ACC112 (cell line): ENCODE results near the gene TBXAS1.

Experiments used
- H2AFZ ChIP-seq: fragments of 200-600 bp; sonication (generic); one replicate; pipeline ENCODE4 v1.6.0; 2017; ENCODE audit warnings: antibody characterized with exemption, low read length; ENCODE audit not compliant: unreplicated experiment
- H3K27ac ChIP-seq: fragments of 200-600 bp; sonication (generic); 2 replicates; pipeline ENCODE4 v1.5.1; 2014; ENCODE audit warnings: low read depth, mild to moderate bottlenecking, antibody characterized with exemption, low read length, moderate library complexity
- H3K27me3 ChIP-seq: fragments of 200-600 bp; sonication (generic); 2 replicates; pipeline ENCODE4 v1.6.1; 2014; ENCODE audit warnings: mild to moderate bottlenecking, antibody characterized with exemption, low read length, moderate library complexity, mixed read lengths; ENCODE audit not compliant: insufficient read depth
- H3K36me3 ChIP-seq: fragments of 200-600 bp; sonication (generic); 2 replicates; pipeline ENCODE4 v1.6.1; 2016; ENCODE audit warnings: mild to moderate bottlenecking, antibody characterized with exemption, low read length, moderate library complexity, mixed read lengths; ENCODE audit not compliant: insufficient read depth
- H3K4me1 ChIP-seq: fragments of 200-600 bp; sonication (generic); one replicate; pipeline ENCODE4 v1.6.1; 2016; ENCODE audit warnings: low read length, mixed read lengths; ENCODE audit not compliant: insufficient read depth, unreplicated experiment, control insufficient read depth
- H3K4me3 ChIP-seq: fragments of 200-600 bp; sonication (generic); 2 replicates; pipeline ENCODE4 v1.5.1; 2014; ENCODE audit warnings: mild to moderate bottlenecking, low read depth, low read length
- H3K79me2 ChIP-seq: fragments of 200-600 bp; sonication (generic); one replicate; pipeline ENCODE4 v1.6.0; 2016; ENCODE audit warnings: low read length; ENCODE audit not compliant: control insufficient read depth, unreplicated experiment, insufficient read depth

Gene TBXAS1

DNA sequence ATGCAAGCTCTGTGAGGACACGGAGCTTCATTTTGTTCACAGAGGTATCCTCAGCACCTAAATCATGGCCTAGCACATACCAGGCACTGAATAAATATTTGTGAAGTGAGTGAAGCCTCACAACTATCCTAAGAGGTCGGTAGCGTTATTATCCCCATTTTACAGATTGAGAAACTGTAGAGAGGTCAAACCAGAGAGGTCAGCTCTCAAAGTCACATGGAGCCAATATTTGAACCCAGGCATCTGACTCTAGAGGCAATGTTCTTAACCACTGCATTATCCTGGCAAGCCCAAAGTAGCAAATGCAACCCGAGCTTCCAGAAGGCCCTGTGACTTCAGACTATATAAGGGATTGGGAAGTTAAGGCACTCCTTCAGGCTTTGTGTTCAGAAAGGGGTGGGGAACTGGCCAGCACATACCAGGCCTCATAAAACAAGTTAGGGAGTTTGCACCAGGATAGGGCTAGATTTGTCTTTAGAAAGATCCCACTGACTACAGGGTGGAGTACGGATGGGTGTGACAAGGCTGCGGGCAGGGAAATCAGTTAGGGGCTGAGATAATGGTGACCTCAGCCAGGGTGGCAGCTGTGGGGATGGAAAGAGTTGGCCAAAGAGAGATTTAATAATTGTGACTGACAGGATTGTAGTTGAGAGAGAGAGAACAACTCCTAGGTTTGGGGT lies 101.4 kb downstream of the TBXAS1 start:
- no peaks in the 10 kb centered on the region for H3K4me1 ChIP-seq
- no peak overlapping the region for H2AFZ ChIP-seq
- no peaks in the 10 kb centered on the region for H3K79me2 ChIP-seq
- H3K27ac ChIP-seq, result no peak overlapping the region
- H3K36me3 ChIP-seq, result no peaks in the 10 kb centered on the region
- H3K27me3 ChIP-seq, result no peaks in the 10 kb centered on the region
- H3K4me3 ChIP-seq, result no peak overlapping the region

DNA sequence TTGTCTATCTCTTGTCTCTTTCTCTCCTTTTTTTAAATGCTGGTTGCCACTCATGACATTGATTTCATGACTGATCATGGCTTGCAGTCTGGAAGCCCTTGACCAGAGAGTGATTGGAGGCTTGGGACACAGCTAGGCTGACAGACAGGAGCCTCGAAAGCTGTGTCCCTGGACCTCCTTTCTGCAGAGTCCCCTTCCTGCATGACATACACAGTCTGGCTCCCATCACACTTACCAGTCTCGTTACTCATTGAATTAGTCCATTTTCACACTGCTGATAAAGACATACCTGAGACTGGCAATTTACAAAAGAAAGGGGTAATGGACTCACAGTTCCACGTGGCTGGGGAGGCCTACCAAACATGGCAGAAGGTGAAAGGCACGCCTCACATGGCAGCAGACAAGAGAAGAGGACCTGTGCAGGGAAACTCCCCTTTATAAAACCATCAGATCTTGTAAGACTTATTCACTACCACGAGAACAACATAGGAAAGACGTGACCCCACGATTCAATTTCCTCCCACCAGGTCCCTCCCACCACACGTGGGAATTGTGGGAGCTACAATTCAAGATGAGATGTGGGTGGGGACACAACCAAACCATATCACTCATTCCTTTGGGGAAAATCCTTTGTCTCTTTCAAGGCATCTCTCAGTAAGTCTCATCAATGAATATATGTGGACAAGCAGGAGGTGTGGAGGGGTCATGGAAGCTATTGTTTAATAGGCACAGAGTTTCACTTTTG lies 102.3 kb downstream of the TBXAS1 start:
- no peak overlapping the region for H3K4me3 ChIP-seq
- no peak overlapping the region for H2AFZ ChIP-seq
- peaks cover 1% of the 10 kb centered on the region for H3K4me1 ChIP-seq
- no peak overlapping the region for H3K27ac ChIP-seq
- H3K27me3 ChIP-seq, result no peaks in the 10 kb centered on the region
- no peaks in the 10 kb centered on the region for H3K79me2 ChIP-seq
- H3K36me3 ChIP-seq, result no peaks in the 10 kb centered on the region

DNA sequence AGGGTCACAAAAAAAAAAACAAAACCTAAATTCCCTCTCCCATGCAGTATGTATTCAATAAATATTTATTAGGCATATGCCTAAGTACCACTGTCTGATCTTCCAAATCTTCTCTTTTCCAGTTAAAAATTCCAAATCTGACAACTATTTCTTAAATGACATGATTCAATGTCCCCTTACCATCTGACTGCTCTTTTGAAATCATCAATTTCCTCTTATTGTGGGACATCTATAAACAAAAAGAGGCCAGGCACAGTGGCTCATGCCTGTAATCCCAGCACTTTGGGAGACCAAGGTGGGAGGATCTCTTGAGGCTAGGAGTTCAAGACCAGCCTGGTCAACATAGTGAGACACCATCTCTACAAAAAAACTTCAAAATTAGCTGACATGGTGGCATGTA lies 103.5 kb downstream of the TBXAS1 start:
- Histone ChIP-seq H3K4me1 (peaks cover 13% of the 10 kb centered on the region), H3K27ac (no peak overlapping the region), H2AFZ (no peak overlapping the region), H3K79me2 (no peaks in the 10 kb centered on the region), H3K4me3 (no peak overlapping the region), H3K27me3 (no peaks in the 10 kb centered on the region), H3K36me3 (no peaks in the 10 kb centered on the region)

DNA sequence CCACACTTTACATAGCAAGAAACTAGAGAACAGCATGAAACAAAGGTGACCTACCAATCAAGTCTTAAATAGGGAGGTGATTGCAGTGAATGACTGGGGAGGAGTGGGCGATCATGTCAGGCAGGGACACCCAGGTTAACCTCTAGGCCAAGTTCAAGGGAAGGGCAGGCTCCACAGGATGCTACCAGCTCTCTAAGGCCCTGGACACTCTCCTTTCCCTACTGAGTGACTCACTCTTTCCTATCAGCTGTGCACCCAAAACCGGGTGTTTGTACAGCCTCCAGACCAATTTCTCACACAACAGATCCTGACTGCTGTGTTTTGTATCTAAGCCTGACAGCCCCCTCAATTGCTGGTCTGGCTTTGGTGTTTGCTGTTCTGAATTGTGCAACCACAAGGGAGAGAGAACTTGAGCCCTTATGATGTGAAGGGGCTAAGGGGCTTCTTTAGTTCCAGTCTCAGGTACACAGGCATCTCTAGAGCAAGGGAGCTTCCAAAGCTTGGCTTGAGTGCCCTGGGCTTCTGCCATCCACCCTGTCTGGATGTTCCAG lies 107.8 kb downstream of the TBXAS1 start:
- H3K79me2 ChIP-seq, result no peaks in the 10 kb centered on the region
- peak overlapping the region; percentile 39; the same call in 1 of the 2 replicates for H3K27ac ChIP-seq
- H3K36me3 ChIP-seq, result no peaks in the 10 kb centered on the region
- H3K4me3 ChIP-seq, result no peak overlapping the region
- peaks cover 14% of the 10 kb centered on the region for H3K4me1 ChIP-seq
- no peak overlapping the region for H2AFZ ChIP-seq
- H3K27me3 ChIP-seq, result no peaks in the 10 kb centered on the region

DNA sequence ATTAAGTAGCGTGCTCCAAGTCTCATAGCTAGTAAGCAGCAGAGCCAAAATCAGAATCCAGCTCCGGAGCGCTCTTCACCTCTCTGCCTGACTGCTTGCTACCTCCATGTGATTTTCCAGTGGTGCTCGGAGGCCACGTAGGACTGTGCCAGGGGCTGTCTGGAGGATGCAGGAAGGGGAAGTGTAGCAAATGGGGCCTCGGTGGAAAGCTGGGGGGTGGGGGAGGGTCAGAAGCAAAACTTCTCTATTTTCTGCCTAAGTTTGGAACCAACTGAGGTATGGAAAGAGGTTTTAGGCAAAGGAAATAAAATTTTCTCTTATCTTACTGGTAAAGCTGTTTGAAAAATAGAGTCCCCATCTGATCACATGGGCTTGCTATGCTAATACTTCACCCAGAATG lies 108.7 kb downstream of the TBXAS1 start:
- Histone ChIP-seq H3K27ac (peak overlapping the region; percentile 39; the same call in 1 of the 2 replicates), H3K4me1 (peaks cover 14% of the 10 kb centered on the region), H3K4me3 (no peak overlapping the region), H3K79me2 (no peaks in the 10 kb centered on the region), H2AFZ (no peak overlapping the region), H3K36me3 (no peaks in the 10 kb centered on the region), H3K27me3 (no peaks in the 10 kb centered on the region)

DNA sequence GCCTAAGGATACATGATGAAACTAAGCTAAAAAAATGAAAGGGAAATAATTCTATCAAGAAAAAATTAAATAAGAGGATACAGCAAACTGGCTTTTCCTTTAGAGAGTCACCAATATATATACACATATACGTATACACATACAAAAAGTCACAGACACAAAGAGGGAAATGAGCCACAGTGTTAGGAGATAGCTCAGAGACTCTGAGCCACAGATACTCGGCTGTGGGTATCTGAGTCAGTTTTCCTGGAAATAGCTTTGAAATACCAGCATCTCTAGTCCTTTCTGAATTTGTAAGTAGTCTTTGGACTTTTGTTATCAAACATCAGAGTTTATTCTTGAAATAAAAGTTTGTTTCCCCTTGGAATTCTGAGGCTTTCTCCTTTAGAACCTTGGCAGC lies 111.8 kb downstream of the TBXAS1 start:
- Histone ChIP-seq H3K27ac (no peak overlapping the region), H3K4me3 (no peak overlapping the region), H2AFZ (no peak overlapping the region), H3K4me1 (peaks cover 14% of the 10 kb centered on the region), H3K36me3 (no peaks in the 10 kb centered on the region), H3K79me2 (no peaks in the 10 kb centered on the region), H3K27me3 (0 out of 2 replicates have a peak, but pooled peaks cover 2% of the 10 kb centered on the region)

DNA sequence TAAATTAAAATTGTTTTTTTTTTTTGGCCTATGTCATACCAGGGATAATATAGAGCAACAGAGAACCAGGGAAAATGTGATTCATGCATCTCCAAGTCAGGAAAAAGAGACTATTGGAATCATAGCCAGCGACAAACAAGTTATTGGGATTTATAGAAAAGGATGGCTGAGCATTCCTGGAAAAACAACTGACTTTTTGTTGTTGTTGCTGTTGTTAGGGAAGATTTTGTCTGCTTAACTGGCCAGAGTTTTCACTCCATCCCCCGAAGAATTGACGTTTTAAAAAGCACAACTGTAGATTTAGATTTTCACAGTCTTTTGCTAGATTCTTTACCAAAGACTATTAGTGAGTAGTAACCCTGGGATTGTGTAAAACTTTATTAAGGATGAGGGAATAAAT lies 112.4 kb downstream of the TBXAS1 start:
- no peaks in the 10 kb centered on the region for H3K79me2 ChIP-seq
- H2AFZ ChIP-seq, result no peak overlapping the region
- no peak overlapping the region for H3K4me3 ChIP-seq
- H3K27ac ChIP-seq, result no peak overlapping the region
- H3K27me3 ChIP-seq, result 0 out of 2 replicates have a peak, but pooled peaks cover 2% of the 10 kb centered on the region
- H3K36me3 ChIP-seq, result no peaks in the 10 kb centered on the region
- peaks cover 12% of the 10 kb centered on the region for H3K4me1 ChIP-seq

DNA sequence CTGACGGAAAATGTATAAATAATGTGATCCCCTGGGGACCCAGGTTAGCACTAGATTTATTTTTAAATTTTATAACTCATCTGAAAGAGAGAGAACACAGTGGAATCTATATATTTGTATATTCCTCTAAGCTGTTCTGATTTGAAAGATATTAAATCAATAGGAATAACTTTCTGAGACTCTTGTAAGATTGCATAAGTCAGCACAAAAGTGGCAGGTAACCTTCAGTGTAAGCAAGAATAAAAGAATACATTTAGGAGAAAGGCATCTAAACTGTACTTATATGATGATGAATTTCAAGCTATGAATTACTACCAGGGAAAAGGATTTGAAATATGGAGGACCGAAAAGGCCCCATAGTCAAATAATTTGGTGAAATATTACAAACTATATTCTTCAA lies 112.8 kb downstream of the TBXAS1 start:
- Histone ChIP-seq H3K27ac (no peak overlapping the region), H3K27me3 (0 out of 2 replicates have a peak, but pooled peaks cover 2% of the 10 kb centered on the region), H3K36me3 (no peaks in the 10 kb centered on the region), H3K4me3 (no peak overlapping the region), H3K79me2 (no peaks in the 10 kb centered on the region), H3K4me1 (peaks cover 8% of the 10 kb centered on the region), H2AFZ (no peak overlapping the region)

DNA sequence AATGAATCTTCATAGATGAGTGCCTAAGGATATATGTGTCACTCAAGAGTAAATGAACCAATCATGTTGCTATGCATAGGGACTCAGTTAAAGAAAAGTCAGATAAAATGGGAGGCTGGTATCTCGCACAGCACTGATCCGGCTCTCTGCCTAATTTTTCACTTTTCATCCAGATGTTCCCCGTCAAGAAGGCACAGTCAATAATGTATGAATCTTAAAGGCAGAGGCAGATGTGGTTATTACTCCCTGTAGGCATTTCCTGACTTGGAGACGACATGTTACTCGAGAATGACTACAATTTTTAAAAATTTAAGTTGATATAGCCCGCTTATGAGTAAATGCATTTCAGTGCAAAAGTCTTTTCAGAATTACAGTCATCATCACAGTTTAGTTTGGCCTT lies 113.6 kb downstream of the TBXAS1 start:
- no peaks in the 10 kb centered on the region for H3K36me3 ChIP-seq
- H3K4me3 ChIP-seq, result no peak overlapping the region
- no peaks in the 10 kb centered on the region for H3K79me2 ChIP-seq
- H3K27me3 ChIP-seq, result 0 out of 2 replicates have a peak, but pooled peaks cover 2% of the 10 kb centered on the region
- H3K4me1 ChIP-seq, result peaks cover under 1% of the 10 kb centered on the region
- H2AFZ ChIP-seq, result no peak overlapping the region
- no peak overlapping the region for H3K27ac ChIP-seq

DNA sequence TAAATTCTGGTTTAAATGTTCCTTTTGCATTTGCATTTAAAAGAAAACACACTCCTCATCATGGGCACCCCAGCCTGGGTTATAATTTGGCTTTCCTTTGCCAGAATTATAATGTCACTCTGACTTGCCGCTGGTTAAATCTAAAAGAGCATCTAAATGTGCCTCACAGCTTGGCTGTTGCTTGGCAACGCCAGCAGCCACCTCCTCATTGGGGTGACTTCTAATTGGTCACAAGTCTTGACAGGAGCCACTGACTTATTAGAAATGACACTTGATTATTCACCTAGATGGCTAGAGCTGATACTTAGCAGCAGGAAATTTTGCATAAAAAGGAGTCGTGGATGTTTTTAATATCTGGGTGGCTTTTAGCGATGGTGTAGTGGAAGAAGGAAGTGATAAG lies 114.3 kb downstream of the TBXAS1 start:
- H2AFZ ChIP-seq, result no peak overlapping the region
- no peak overlapping the region for H3K27ac ChIP-seq
- H3K79me2 ChIP-seq, result no peaks in the 10 kb centered on the region
- H3K4me3 ChIP-seq, result no peak overlapping the region
- H3K27me3 ChIP-seq, result 0 out of 2 replicates have a peak, but pooled peaks cover 2% of the 10 kb centered on the region
- no peaks in the 10 kb centered on the region for H3K4me1 ChIP-seq
- H3K36me3 ChIP-seq, result no peaks in the 10 kb centered on the region
